ENCODE data around the gene TLX2. TPM values are rescaled to one million over a fixed set of nuclear protein-coding genes. Genes with fewer than 3 reads are reported as not detected.

Gene TLX2
- total and polyA plus RNA-seq, 4 donors, result not detected

GRCh38 chr2:74528600-74529356, 14.5 kb downstream of the TLX2 start:
- Histone ChIP-seq H3K4me3 (ENCODE audit: low read length in 2 of 2) (peak overlapping the region; percentile 52 to 83), H3K36me3 (ENCODE audit: control insufficient read depth in 1 of 2, insufficient read depth in 2 of 2, low read length in 1 of 2) (peaks cover 0 to 5% of the 10 kb centered on the region in 2 donors), H3K4me1 (ENCODE audit: control insufficient read depth in 1 of 2, insufficient read depth in 2 of 2, low read length in 2 of 2) (no peaks in the 10 kb centered on the region), H3K27me3 (ENCODE audit: control insufficient read depth in 1 of 2, insufficient read depth in 2 of 2, low read length in 1 of 2) (no peaks in the 10 kb centered on the region), H3K27ac (ENCODE audit: low read depth in 1 of 2, low read length in 2 of 2) (peak overlapping the region in 1 of 2 donors; percentile 14), H3K9me3 (ENCODE audit: control insufficient read depth, low read length) (no peaks in the 10 kb centered on the region)
- 16 to 18% methylated on average over 29 of the region's 29 CpGs for WGBS, 2 donors
- no peak for DNase-seq
- ATAC-seq (ENCODE audit: low FRiP score), result peak; percentile 3
- intact Hi-C loops (cut with DNase I), result loop anchor here in 1 of 2 donors (1.0 to 5.0 kb wide), 4 partner anchors 22 to 54 kb away; partner anchors contain the start of genes DOK1, PCGF1 and TTC31

- 0% methylated on average over 87 of the region's 87 CpGs for WGBS, 2 donors
- Histone ChIP-seq H3K4me3 (ENCODE audit: low read length in 2 of 2) (peak within 1 kb of the TSS; percentile 73 to 83), H3K4me1 (ENCODE audit: control insufficient read depth in 1 of 2, insufficient read depth in 2 of 2, low read length in 2 of 2) (no peaks in the 10 kb centered on the region), H3K27ac (ENCODE audit: low read depth in 1 of 2, low read length in 2 of 2) (peak within 1 kb of the TSS in 1 of 2 donors; percentile 14), H3K27me3 (ENCODE audit: control insufficient read depth in 1 of 2, insufficient read depth in 2 of 2, low read length in 1 of 2) (no peaks in the 10 kb centered on the region), H3K36me3 (ENCODE audit: control insufficient read depth in 1 of 2, insufficient read depth in 2 of 2, low read length in 1 of 2) (peaks cover 0 to 5% of the 10 kb centered on the region in 2 donors), H3K9me3 (ENCODE audit: control insufficient read depth, low read length) (no peaks in the 10 kb centered on the region)
- intact Hi-C loops (cut with DNase I), result loop anchor here (1.0 to 10.0 kb wide), 5 partner anchors 23 to 55 kb away; partner anchors contain the start of genes DOK1 (in 1 of the 2), PCGF1 (in 1 of the 2) and TTC31 (in 1 of the 2)
- DNase-seq (peak; percentile 99 to 100), ATAC-seq (ENCODE audit: low FRiP score) (peak; percentile 98)
Observed at GRCh38 chr2:74529357-74530238, 15.3 kb downstream of the TLX2 start, which contains the start of the genes AUP1 and HTRA2. Gene AUP1 (minus strand): TSS chr2:74529706. CDS start chr2:74529629, 77 bp downstream. Gene HTRA2 (plus strand): TSS chr2:74529933. CDS start chr2:74530007, 74 bp downstream.

GRCh38 chr2:74530239-74531187, 16.3 kb downstream of the TLX2 start:
- H3K27me3 ChIP-seq (ENCODE audit: control insufficient read depth in 1 of 2, insufficient read depth in 2 of 2, low read length in 1 of 2), result no peaks in the 10 kb centered on the region
- 1% methylated on average over 49 to 54 of the region's 54 CpGs for WGBS, 2 donors
- peak overlapping the region; percentile 62 to 73 for H3K4me3 ChIP-seq (ENCODE audit: low read length in 2 of 2)
- peak overlapping the region in 1 of 2 donors; percentile 14 for H3K27ac ChIP-seq (ENCODE audit: low read depth in 1 of 2, low read length in 2 of 2)
- H3K4me1 ChIP-seq (ENCODE audit: control insufficient read depth in 1 of 2, insufficient read depth in 2 of 2, low read length in 2 of 2), result no peaks in the 10 kb centered on the region
- ATAC-seq (ENCODE audit: low FRiP score), result peak; percentile 40
- no peaks in the 10 kb centered on the region for H3K9me3 ChIP-seq (ENCODE audit: control insufficient read depth, low read length)
- DNase-seq, result peak; percentile 73 to 85
- intact Hi-C loops (cut with DNase I), result loop anchor here in 1 of 2 donors (10.0 kb wide), 1 partner anchor 54 kb away; no protein-coding TSS in a partner anchor
- H3K36me3 ChIP-seq (ENCODE audit: control insufficient read depth in 1 of 2, insufficient read depth in 2 of 2, low read length in 1 of 2), result peaks cover 0 to 5% of the 10 kb centered on the region in 2 donors

GRCh38 chr2:74531666-74532065, 17.4 kb downstream of the TLX2 start:
- ATAC-seq (ENCODE audit: low FRiP score), result no peak
- DNase-seq, result no peak
- Histone ChIP-seq H3K27ac (ENCODE audit: low read depth in 1 of 2, low read length in 2 of 2) (no peak overlapping the region), H3K4me1 (ENCODE audit: control insufficient read depth in 1 of 2, insufficient read depth in 2 of 2, low read length in 2 of 2) (no peaks in the 10 kb centered on the region), H3K9me3 (ENCODE audit: control insufficient read depth, low read length) (no peaks in the 10 kb centered on the region), H3K4me3 (ENCODE audit: low read length in 2 of 2) (no peak overlapping the region), H3K36me3 (ENCODE audit: control insufficient read depth in 1 of 2, insufficient read depth in 2 of 2, low read length in 1 of 2) (peaks cover 0 to 3% of the 10 kb centered on the region in 2 donors), H3K27me3 (ENCODE audit: control insufficient read depth in 1 of 2, insufficient read depth in 2 of 2, low read length in 1 of 2) (no peaks in the 10 kb centered on the region)
- intact Hi-C loops (cut with DNase I), result loop anchor here in 1 of 2 donors (10.0 kb wide), 1 partner anchor 53 kb away; no protein-coding TSS in a partner anchor
- 90% methylated on average over 7 of the region's 7 CpGs for WGBS, 2 donors

GRCh38 chr2:74532222-74532621, 18.0 kb downstream of the TLX2 start:
- no peaks in the 10 kb centered on the region for H3K36me3 ChIP-seq (ENCODE audit: control insufficient read depth in 1 of 2, insufficient read depth in 2 of 2, low read length in 1 of 2)
- H3K27ac ChIP-seq (ENCODE audit: low read depth in 1 of 2, low read length in 2 of 2), result no peak overlapping the region
- ATAC-seq (ENCODE audit: low FRiP score), result no peak
- DNase-seq, result no peak
- H3K4me1 ChIP-seq (ENCODE audit: control insufficient read depth in 1 of 2, insufficient read depth in 2 of 2, low read length in 2 of 2), result no peaks in the 10 kb centered on the region
- no peaks in the 10 kb centered on the region for H3K9me3 ChIP-seq (ENCODE audit: control insufficient read depth, low read length)
- intact Hi-C loops (cut with DNase I), result loop anchor here in 1 of 2 donors (10.0 kb wide), 1 partner anchor 53 kb away; no protein-coding TSS in a partner anchor
- H3K27me3 ChIP-seq (ENCODE audit: control insufficient read depth in 1 of 2, insufficient read depth in 2 of 2, low read length in 1 of 2), result no peaks in the 10 kb centered on the region
- H3K4me3 ChIP-seq (ENCODE audit: low read length in 2 of 2), result no peak overlapping the region

GRCh38 chr2:74533464-74533863, 19.2 kb downstream of the TLX2 start:
- no peaks in the 10 kb centered on the region for H3K27me3 ChIP-seq (ENCODE audit: control insufficient read depth in 1 of 2, insufficient read depth in 2 of 2, low read length in 1 of 2)
- DNase-seq, result no peak
- WGBS, 2 donors, result 74 to 81% methylated on average over 4 of the region's 4 CpGs
- ATAC-seq (ENCODE audit: low FRiP score), result no peak
- no peaks in the 10 kb centered on the region for H3K4me1 ChIP-seq (ENCODE audit: control insufficient read depth in 1 of 2, insufficient read depth in 2 of 2, low read length in 2 of 2)
- H3K4me3 ChIP-seq (ENCODE audit: low read length in 2 of 2), result no peak overlapping the region
- H3K36me3 ChIP-seq (ENCODE audit: control insufficient read depth in 1 of 2, insufficient read depth in 2 of 2, low read length in 1 of 2), result no peaks in the 10 kb centered on the region
- no peak overlapping the region for H3K27ac ChIP-seq (ENCODE audit: low read depth in 1 of 2, low read length in 2 of 2)
- intact Hi-C loops (cut with DNase I), result loop anchor here in 1 of 2 donors (10.0 kb wide), 1 partner anchor 51 kb away; no protein-coding TSS in a partner anchor
- no peaks in the 10 kb centered on the region for H3K9me3 ChIP-seq (ENCODE audit: control insufficient read depth, low read length)

GRCh38 chr2:74534411-74534810, 20.2 kb downstream of the TLX2 start:
- intact Hi-C loops (cut with DNase I), result loop anchor here in 1 of 2 donors (10.0 kb wide), 1 partner anchor 50 kb away; no protein-coding TSS in a partner anchor

More at GRCh38 chr2:74534411-74534810, 20.2 kb downstream of the TLX2 start:
- H3K9me3 ChIP-seq (ENCODE audit: control insufficient read depth, low read length), result no peaks in the 10 kb centered on the region
- no peak for DNase-seq
- no peak for ATAC-seq (ENCODE audit: low FRiP score)
- 85 to 87% methylated on average over 12 of the region's 12 CpGs for WGBS, 2 donors
- no peaks in the 10 kb centered on the region for H3K4me1 ChIP-seq (ENCODE audit: control insufficient read depth in 1 of 2, insufficient read depth in 2 of 2, low read length in 2 of 2)
- no peaks in the 10 kb centered on the region for H3K27me3 ChIP-seq (ENCODE audit: control insufficient read depth in 1 of 2, insufficient read depth in 2 of 2, low read length in 1 of 2)
- H3K36me3 ChIP-seq (ENCODE audit: control insufficient read depth in 1 of 2, insufficient read depth in 2 of 2, low read length in 1 of 2), result no peaks in the 10 kb centered on the region
- H3K27ac ChIP-seq (ENCODE audit: low read depth in 1 of 2, low read length in 2 of 2), result no peak overlapping the region
- H3K4me3 ChIP-seq (ENCODE audit: low read length in 2 of 2), result no peak overlapping the region
